ENCODE data around the gene PRKAG2.
"Not testable (repeated sequence)": the region's sequence is repeated elsewhere in the genome, so short reads cannot be mapped to it uniquely, and the experiment has no call there.

GRCh38 chr7:151841395-151842051 lies 35.4 kb downstream of the PRKAG2 start:
- TF ChIP-seq CTCF (IDR thresholded peaks at IDR 0.05; ENCODE audit: insufficient read depth, low read length, poor library complexity, severe bottlenecking); EZH2phosphoT487 (conservative IDR thresholded peaks at IDR 0.05; ENCODE audit: low read length): not testable (repeated sequence)
